ENCODE measurements around the gene TIMM13.

GRCh38 chr19:2460245-2460644 is 32.9 kb upstream of the TIMM13 start:
- TF ChIP-seq CTCF (IDR thresholded peaks at IDR 0.05; ENCODE audit: poor library complexity) (no peak), EZH2phosphoT487 (IDR thresholded peaks at IDR 0.05; ENCODE audit: low read depth, severe bottlenecking, unreplicated experiment) (no peak)

Data from hepatocyte (in vitro differentiated cells).